Left lung (tissue), 10 donors: ENCODE measurements around the gene C20orf141. TPM values are rescaled to one million over a fixed set of nuclear protein-coding genes. Genes with fewer than 3 reads are reported as not detected.
A peak's percentile ranks its signal among the peaks of the same experiment; 100 is the strongest.

Experiments
- ATAC-seq: fragments of 200-7000 bp; cut with Tn5 transposase; one replicate; pipeline ENCODE4 v1.9.1; 2020; ENCODE audit warnings: moderate library complexity
- DNase-seq, 4 donors: peaks; one replicate each; pipeline ENCODE4 v3.0.0-alpha.2; 2013 to 2020
- H3K27ac ChIP-seq, 2 donors: fragments of 200-600 bp; sonication (generic) in 1 of 2; one replicate each; pipeline versions ENCODE4 v1.5.0 to v1.8.0; 2020 to 2021
- H3K27me3 ChIP-seq, 2 donors: fragments of 200-600 bp; sonication (generic) in 1 of 2; one replicate each; pipeline versions ENCODE4 v1.5.0 to v1.8.0; 2020 to 2021
- H3K36me3 ChIP-seq, 2 donors: fragments of 200-600 bp; sonication (generic) in 1 of 2; one replicate each; pipeline versions ENCODE4 v1.5.0 to v1.8.0; 2020 to 2021
- H3K4me1 ChIP-seq, 2 donors: fragments of 200-600 bp; one replicate each; pipeline ENCODE4 v1.8.0; 2021
- H3K4me3 ChIP-seq, 2 donors: fragments of 200-600 bp; sonication (generic) in 1 of 2; one replicate each; pipeline versions ENCODE4 v1.5.0 to v1.8.0; 2020 to 2021; ENCODE audit warnings: mild to moderate bottlenecking in 1 of 2
- H3K9me3 ChIP-seq, 2 donors: fragments of 200-600 bp; sonication (generic) in 1 of 2; one replicate each; pipeline versions ENCODE4 v1.5.0 to v1.8.0; 2020 to 2021
- CTCF ChIP-seq, 2 donors: fragments of 200-600 bp; sonication (generic) in 1 of 2; IDR thresholded peaks; one replicate each; pipeline versions ENCODE4 v1.5.0 to v1.8.0; 2021; ENCODE audit warnings: antibody characterized with exemption in 2 of 2
- intact Hi-C, 2 donors: fragments of 100-400 bp; cut with DNase I; formaldehyde crosslinking; loops; one replicate each; pipeline versions ENCODE4 v1.11.2 to v1.14.2; 2022
- polyA plus RNA-seq, 6 donors: library from polyadenylated mRNA; unstranded; fragments of 120-200 nt; gene quantifications; one replicate each; pipeline ENCODE4 v1.2.1, GENCODE V29; 2013; ENCODE audit not compliant: insufficient read length in 6 of 6
- total RNA-seq, 2 donors: library from RNA; stranded (reverse); fragmentation: NEBNext Ultra II Directional; extraction: Animal tissue kit (Norgen Biotek cat#: 25700); gene quantifications; one replicate each; pipeline ENCODE4 v1.2.1, GENCODE V29; 2021
- donor health status: DM: no; HTN: yes; CAD: no.
- donor health status: DM: no; HTN: no; CAD: no.

C20orf141 gene
- total and polyA plus RNA-seq, 8 donors: not detected

GRCh38 chr20:2799688-2800520 is 14.9 kb upstream of the C20orf141 start:
- Histone ChIP-seq H3K27me3 (peaks cover 38 to 96% of the 10 kb centered on the region in 2 donors), H3K36me3 (no peaks in the 10 kb centered on the region), H3K4me3 (peak overlapping the region; percentile 28 to 31), H3K27ac (no peak overlapping the region), H3K9me3 (no peaks in the 10 kb centered on the region), H3K4me1 (peaks cover 0 to 25% of the 10 kb centered on the region in 2 donors)
- DNase-seq: peak in 2 of 4 donors; percentile 21 to 33
- intact Hi-C loops: no loop called here
- TF ChIP-seq CTCF (IDR thresholded peaks at IDR 0.05): no peak
- ATAC-seq: peak; percentile 48

- Histone ChIP-seq H3K4me1 (peaks cover 0 to 25% of the 10 kb centered on the region in 2 donors), H3K27me3 (peaks cover 46 to 96% of the 10 kb centered on the region in 2 donors), H3K9me3 (no peaks in the 10 kb centered on the region), H3K36me3 (no peaks in the 10 kb centered on the region), H3K27ac (no peak within 1 kb of the TSS), H3K4me3 (peak within 1 kb of the TSS; percentile 28 to 31)
- no peak for TF ChIP-seq CTCF (IDR thresholded peaks at IDR 0.05)
- intact Hi-C loops: no loop called here
- DNase-seq (peak in 3 of 4 donors; percentile 42 to 77 (median 61)), ATAC-seq (peak; percentile 60)
Measured at GRCh38 chr20:2800521-2801285, 14.1 kb upstream of the C20orf141 start, which contains the start of gene CPXM1. Gene CPXM1, minus strand, starts transcription at chr20:2800627. Its CDS starts 55 bp downstream, at chr20:2800572.

GRCh38 chr20:2801286-2801728 is 13.5 kb upstream of the C20orf141 start:
- ATAC-seq (no peak), DNase-seq (no peak)
- H3K4me3 ChIP-seq: no peak overlapping the region
- TF ChIP-seq CTCF (IDR thresholded peaks at IDR 0.05): no peak
- H3K27ac ChIP-seq: no peak overlapping the region
- H3K4me1 ChIP-seq: peaks cover 0 to 25% of the 10 kb centered on the region in 2 donors
- H3K36me3 ChIP-seq: no peaks in the 10 kb centered on the region
- peaks cover 53 to 98% of the 10 kb centered on the region in 2 donors for H3K27me3 ChIP-seq
- H3K9me3 ChIP-seq: no peaks in the 10 kb centered on the region
- intact Hi-C loops: no loop called here

- TF ChIP-seq CTCF (IDR thresholded peaks at IDR 0.05): no peak
- no peak overlapping the region for H3K4me3 ChIP-seq
- H3K36me3 ChIP-seq: no peaks in the 10 kb centered on the region
- no peak for ATAC-seq
- H3K4me1 ChIP-seq: peaks cover 0 to 22% of the 10 kb centered on the region in 2 donors
- no peak overlapping the region for H3K27ac ChIP-seq
- DNase-seq: no peak
- no peaks in the 10 kb centered on the region for H3K9me3 ChIP-seq
- peaks cover 61 to 100% of the 10 kb centered on the region in 2 donors for H3K27me3 ChIP-seq
- intact Hi-C loops: no loop called here
Measured at GRCh38 chr20:2804041-2804828, 10.6 kb upstream of the C20orf141 start.
